ENCODE results near the gene COL9A2.

COL9A2 gene

GRCh38 chr1:40258445-40258769 lies 58.7 kb downstream of the COL9A2 start:
- no peak for DNase-seq (ENCODE audit: low read depth in 2 of 2)

- peak; percentile 91 to 94 for DNase-seq (ENCODE audit: low read depth in 2 of 2)
Measured at GRCh38 chr1:40257688-40258444, 59.2 kb downstream of the COL9A2 start, which contains the start of gene ZMPSTE24. TSS of gene ZMPSTE24 (plus strand) at chr1:40258236. CDS start at chr1:40258272, 36 bp downstream.

GRCh38 chr1:40257313-40257687 lies 59.8 kb downstream of the COL9A2 start:
- DNase-seq (ENCODE audit: low read depth in 2 of 2): no peak

GRCh38 chr1:40256401-40257084 lies 60.5 kb downstream of the COL9A2 start:
- DNase-seq (ENCODE audit: low read depth in 2 of 2): no peak

GRCh38 chr1:40255231-40255630 lies 61.9 kb downstream of the COL9A2 start:
- DNase-seq (ENCODE audit: low read depth in 2 of 2): no peak

GRCh38 chr1:40252601-40253000 lies 64.5 kb downstream of the COL9A2 start:
- no peak for DNase-seq (ENCODE audit: low read depth in 2 of 2)

- no peak for DNase-seq (ENCODE audit: low read depth in 2 of 2)
Measured at GRCh38 chr1:40251456-40251855, 65.6 kb downstream of the COL9A2 start.
